ENCODE results near the gene POLR1E.

The POLR1E gene, protein sequence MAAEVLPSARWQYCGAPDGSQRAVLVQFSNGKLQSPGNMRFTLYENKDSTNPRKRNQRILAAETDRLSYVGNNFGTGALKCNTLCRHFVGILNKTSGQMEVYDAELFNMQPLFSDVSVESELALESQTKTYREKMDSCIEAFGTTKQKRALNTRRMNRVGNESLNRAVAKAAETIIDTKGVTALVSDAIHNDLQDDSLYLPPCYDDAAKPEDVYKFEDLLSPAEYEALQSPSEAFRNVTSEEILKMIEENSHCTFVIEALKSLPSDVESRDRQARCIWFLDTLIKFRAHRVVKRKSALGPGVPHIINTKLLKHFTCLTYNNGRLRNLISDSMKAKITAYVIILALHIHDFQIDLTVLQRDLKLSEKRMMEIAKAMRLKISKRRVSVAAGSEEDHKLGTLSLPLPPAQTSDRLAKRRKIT

DNA sequence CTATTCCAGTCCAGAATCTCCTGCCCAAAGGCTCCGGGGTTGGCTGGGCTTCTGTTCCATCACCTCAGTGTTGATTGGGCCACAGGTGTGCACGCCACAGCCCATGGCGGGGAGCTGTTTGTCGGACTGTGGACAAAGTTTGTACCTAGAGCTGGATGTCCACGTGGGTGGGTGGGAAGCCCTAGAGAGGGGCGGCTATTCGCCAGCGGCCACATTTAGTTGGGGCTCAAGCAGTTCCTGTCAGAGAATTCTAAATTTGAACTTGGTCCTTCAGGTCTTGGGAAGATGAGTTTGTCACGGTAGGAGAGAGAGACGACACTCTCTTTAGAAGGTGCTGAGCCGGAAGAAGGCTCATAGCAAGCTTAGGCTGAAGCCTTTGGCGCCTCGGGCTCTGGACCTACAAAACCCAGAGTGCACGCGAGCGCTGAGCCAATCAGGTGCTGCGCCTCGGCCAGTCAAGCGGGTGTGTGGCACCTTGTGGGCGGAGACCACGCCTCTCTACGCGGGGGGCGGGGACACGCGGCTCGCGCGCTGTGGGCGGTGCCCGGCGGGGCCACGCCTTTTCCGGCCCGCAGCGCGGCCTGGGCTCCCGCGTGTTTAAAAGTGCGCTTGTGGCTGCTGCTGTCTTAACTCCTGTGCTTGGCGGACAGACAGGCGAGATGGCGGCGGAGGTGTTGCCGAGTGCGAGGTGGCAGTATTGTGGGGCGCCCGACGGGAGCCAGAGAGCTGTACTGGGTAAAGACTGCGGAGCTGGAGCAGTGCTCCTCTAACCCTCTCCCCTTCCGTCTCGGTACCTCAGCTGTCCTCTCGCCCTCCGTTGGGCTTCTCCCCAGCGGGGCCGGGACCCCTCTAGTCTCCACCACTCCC, at the start of gene POLR1E:
POLR1E (plus strand) TSS at position 560 of the 867 bp plus-strand sequence; CDS start at position 660, 100 bp downstream.
- DNase-seq = peak; percentile 96

DNA sequence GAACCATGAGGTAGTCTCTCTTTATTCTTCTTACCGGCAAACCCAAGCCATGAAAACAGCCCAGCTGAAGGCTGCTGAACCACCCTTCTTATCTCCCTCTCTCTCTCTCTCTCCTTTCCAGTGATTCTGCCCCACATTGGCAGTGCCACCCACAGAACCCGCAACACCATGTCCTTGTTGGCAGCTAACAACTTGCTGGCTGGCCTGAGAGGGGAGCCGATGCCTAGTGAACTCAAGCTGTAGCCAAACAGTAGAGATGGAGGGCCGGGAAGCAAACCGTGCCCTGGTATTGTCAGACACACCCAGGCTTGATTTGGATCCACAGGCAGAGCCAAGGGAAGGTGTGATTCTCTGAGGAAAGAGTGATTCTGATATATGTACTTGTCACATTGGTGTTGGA, 49.2 kb upstream of the POLR1E start:
- DNase-seq = no peak

DNA sequence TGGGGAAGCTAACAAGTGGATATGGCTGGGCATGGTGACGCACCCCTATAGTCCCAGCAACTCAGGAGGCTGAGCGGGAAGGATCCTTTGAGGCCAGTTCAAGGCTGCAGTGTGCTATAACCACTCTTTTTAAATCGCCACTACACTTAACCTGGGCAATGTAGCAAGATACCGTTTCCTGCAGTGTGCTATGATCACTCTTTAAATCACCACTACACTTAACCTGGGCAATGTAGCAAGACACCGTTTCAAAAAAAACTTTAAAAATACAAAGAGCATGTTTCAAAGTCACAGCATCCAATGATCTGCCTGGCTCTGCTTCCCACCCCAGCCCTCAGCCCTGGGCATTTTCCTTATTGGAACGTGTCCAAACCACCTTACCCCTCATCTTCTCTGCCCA, 48.7 kb upstream of the POLR1E start:
- no peak for DNase-seq

DNA sequence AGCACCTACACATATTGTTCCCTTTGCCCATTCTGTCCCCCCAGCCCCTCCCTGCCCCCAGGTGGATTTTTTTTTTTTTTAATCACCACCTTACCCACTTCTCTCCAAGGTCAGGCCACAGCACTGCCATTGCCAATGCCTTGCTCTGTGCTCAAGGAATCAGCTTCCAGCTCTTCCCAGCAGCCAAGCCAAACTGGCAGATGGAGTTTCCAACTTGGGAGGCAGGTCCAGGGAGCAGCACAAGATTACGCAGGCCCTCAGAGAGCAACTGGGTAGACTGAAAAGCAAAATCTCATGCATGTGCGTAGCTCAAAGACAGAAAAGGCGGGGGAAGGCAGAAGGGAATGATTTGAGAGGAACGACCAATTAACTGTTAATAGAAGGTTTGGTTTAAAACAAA, 48.1 kb upstream of the POLR1E start:
- no peak for DNase-seq

DNA sequence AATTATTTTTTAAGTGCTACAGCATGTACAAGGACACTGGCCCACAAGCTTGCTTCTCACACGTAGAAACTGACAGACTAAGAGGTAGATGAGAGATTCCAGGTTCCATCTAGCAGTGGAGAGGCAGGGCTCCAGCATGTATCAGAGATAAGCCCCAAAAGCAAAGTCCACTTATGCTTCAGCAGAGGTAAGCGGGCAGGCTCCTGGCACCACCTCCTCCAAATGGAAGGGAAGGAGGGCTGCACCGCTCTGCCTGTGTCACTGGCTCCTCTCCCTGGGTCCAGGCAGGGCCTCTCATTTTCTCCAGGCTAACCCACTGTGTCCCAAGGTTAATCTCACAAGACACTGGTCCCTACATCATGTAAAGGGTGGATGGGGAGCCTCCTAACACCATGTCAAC, 47.4 kb upstream of the POLR1E start:
- no peak for DNase-seq

DNA sequence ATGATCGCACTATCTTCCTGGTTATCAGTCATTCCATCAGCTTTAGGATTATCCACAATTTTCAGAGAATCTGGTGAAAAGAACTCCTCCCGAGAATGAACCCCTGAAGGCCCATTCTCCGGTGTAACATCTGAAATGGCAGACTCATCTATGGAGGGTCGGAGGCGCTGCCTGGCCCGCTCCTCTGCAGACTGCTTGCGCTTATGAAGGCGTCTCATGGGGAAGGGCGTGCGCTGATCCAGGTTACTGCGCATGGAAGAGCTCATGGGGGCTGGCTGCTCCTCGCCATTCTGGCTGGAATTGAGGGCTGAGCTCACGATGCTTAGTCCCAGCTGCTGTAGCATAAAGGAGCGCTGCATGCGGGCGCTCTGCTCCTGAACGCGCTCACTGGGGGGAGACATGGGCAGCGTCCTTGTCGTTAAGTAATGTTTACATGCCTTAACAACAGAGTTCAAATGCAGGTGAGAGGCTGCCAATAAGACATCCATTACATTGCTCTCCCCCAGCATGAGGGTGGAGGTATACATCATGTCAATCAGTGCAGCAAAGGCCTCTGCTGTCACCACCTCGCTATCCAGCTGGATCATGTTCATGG, 43.9 kb upstream of the POLR1E start:
- DNase-seq = no peak

DNA sequence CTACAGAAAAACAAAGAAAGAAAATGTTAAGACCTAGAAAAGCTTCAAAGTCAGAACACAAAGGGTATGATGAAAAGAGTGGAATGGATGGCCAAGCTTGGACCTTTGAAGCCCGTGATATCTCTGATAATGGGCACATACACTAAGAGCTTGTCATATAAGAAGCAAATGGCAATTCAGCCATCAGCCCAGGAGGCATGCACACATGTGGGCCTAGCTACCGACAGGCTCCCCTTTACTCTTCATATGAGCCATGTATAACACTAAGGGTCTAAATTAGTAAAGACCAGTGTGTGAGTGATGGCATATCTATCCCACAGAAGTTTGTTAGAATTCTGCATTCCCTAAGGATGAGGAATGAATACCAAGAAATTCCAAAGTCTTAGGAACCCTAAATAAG, 43.2 kb upstream of the POLR1E start:
- DNase-seq = no peak

DNA sequence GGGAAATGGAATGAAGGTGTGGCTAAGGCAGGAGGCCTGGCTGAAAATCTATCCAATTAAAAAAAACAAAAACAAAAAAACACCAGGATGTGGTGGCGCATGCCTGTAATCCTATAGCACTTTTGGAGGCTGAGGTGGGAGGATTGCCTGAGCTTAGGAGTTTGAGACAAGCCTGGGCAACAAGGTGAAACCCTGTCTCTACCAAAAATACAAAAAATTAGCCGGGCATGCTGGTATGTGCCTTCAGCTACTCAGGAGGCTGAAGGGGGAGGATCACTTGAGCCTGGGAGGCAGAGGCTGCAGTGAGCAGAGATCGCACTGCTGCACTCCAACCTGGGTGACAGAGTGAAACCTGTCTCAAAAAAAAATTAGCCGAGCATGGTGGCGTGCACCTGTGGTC, 42.2 kb upstream of the POLR1E start:
- DNase-seq = no peak

DNA sequence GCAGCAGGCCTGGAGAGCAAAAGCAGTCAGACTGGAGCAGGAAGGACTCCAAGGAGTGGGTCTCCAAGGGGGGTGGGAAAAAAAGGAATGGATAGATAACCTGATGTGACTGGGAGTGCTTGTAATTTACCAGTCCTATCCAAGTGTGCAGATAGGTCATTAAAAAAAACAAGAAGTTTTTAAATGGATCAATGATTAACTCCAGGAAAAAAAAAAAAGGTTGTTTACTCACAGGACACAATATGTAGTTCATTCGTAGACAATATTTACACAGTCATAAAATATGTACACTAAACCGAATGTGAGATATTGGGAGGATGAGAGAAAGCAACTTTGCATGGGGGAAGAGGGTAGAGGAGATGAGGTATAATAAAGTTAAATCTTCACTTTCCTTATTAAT, 40.9 kb upstream of the POLR1E start:
- DNase-seq = no peak

DNA sequence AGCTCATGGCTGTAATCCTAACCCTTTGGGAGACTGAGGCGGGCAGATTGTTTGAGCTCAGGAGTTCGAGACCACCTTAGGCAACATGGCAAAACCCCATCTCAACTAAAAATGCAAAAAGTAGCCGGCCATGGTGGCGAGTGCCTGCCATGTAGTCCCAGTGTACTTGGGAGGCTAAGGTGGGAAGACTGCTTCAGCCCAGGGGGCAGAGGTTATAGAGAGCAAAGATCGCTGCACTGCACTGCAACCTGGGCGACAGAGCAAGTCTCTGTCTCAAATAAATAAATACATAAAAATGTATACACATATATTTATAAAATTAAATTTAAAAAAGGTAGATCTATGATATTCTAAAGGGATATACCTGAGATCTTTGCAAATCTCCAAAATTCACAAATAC, 39.9 kb upstream of the POLR1E start:
- DNase-seq = no peak

DNA sequence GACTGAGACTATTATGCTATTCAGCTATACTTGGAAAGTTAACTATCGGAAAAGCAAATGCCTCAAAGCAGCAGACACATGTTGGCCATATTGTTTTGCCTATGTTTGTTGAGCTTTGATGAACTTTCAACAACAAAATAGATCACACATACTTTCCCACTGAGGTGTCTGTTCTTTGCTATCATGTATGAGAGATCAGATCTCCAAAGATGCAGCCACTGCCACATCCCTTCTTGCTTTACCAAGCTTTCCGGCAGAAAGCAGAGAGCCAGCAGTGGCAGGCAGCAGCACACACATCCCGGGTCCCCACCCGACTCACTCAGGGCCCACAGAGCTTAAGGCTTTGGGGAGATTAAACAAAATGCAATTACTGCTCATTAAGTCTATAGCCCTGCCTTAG, 39.3 kb upstream of the POLR1E start:
- DNase-seq = no peak

DNA sequence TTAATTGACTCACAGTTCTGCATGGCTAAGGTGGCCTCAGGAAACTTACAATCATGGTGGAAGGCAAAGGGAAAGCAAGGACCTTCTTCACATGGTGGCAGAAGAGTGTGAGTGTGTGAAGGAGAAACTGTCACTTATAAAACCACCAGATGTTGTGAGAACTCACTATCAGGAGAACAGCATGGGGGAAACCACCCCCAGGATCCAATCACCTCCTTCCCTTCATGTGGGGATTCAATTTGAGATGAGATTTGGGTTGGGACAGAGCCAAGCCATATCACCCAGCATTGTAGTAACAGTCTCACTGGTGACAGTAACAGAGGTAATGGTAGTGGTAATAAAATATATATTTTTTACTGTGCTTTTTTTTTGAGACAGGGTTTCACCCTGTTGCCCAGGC, 38.6 kb upstream of the POLR1E start:
- no peak for DNase-seq

DNA sequence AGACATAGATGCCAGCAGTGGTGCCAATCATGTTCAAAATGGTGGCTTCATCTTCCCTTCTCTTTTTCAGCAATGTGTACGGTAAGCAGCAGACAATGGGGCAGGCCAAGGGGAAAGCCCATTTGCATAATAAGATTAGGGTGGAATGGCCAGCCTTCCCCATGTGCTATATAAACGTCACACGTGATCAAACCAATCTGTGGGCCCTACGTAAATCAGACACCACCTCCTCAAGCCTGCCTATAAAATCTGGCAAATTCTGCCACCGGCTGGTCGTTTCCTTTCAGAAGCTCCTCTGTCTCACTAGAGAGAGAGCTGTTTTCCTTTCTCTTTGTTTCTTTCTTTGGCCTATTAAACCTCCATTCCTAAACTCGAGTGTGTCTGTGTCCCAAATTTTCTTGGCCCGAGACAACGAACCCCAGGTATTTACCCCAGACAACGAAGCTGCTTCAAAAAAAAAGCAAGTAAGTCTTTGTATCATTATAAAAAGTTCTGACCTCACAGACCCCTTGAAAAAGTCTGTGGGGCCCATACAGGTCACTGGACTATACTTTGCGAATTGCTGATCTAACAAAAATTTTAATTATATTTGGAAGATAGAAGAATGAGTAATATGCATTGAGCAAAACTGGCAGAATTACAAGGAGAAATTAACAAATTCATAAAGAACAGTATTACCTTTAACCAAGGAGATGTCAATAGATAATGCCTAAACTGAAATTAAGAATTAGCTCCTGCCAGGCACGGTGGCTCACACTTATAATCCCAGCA, 35.7 kb upstream of the POLR1E start:
- DNase-seq = no peak

DNA sequence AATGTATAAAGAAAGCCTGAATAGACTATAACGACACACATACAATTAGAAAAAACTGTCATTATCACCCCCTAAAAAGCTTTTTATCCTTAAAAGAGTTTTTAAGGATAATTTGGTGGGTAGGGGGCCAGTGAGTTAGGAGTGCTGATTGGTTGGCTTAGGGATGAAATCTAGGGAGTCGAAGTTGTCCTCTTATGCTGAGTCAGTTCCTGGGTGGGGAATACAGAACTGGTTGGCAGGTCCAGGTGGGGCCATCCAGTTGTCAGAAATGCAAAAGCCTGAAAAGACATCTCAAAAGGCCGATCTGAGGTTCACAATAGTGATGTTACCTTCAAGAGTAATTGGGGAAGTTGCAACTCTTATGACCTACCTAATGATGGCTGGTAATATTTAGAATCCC, 34.1 kb upstream of the POLR1E start:
- no peak for DNase-seq

DNA sequence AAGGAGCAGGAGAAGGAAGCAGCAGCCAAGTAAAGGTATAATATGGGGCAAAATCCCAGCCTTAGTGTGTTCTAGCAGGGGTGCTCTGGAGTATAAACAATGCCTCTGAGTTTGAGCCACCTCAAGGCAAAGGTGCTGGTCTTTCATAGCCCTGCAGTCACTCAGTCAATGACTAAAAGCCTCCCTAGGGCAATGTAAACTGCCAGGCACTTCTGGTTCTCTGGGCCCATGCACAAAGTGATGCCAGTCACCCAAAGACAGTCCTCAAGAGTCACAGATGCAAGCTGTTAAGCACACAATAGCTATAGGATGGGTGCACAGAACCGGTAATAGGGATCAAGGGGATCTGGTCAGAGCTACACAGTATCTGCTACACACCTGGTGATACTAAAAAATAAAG, 33.1 kb upstream of the POLR1E start:
- no peak for DNase-seq

DNA sequence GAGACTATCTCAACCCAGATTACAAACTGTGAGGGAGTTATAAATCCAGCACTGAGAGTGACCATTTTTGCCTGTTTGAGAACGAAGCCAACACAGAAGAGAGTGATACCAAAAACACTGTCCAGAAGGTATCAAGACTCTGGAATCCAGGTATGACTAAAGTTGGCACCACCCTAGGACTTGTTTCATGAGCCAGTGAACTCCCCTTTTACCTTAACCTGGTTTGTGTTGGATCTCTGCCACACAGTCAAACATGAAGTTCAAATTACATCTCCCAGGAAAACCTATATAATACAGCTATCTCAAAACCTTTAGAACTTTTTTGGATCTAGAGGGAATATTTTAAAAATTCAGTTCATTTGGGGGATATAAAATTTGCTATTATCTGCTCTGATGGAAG, 31.9 kb upstream of the POLR1E start:
- no peak for DNase-seq

DNA sequence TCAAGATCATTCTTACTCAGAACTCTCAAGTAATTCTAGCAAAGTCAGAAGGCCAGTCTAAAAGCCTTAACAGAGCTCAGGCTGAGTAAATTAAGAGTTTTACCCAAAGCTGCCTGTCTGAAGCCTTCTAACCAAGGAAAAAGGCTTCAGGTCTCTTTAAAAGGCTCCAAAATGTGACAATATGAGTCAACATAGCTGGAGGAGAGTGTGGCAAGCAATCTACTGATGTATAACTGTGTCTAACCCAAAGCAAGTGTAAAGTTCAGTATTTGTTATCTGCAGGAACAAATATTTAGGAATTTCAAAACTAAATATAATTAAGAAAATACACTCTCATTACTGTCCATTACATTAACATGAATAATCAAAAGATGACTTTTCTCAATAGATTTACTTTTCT, 31.5 kb upstream of the POLR1E start:
- no peak for DNase-seq

DNA sequence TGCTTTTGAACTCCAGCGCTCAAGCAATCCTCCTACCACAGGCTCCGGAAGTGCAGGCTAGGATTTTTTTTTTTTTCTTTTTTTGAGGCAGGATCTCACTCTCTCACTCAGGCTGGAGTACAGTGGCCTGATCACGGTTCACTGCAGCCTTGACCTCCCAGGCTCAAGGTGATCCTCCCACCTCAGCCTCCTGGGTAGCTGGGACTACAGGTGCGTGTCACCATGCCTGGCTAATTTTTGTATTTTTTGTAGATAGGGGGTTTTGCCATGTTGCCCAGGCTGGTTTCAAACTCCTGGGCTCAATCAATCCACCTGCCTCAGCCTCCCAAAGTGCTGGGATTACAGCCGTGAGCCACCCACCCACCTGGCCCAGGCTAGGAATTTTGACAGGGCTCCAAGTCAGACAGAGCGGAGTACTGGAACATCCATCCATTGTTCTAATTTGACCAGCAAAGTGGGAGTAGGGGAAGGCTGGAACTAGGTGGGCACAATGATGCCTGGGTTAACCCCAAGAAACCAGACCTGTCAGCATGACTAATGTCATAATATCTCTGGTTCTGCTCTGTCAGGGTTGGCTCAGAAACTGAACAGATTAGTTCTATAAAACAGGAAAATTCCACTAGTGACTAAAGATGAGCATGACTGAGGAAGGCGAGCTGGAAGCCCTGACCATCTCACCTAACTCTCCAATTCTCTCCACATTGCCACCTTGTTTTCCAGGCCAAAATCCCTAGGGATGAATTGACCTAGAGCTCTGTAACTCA, 29.7 kb upstream of the POLR1E start:
- no peak for DNase-seq

DNA sequence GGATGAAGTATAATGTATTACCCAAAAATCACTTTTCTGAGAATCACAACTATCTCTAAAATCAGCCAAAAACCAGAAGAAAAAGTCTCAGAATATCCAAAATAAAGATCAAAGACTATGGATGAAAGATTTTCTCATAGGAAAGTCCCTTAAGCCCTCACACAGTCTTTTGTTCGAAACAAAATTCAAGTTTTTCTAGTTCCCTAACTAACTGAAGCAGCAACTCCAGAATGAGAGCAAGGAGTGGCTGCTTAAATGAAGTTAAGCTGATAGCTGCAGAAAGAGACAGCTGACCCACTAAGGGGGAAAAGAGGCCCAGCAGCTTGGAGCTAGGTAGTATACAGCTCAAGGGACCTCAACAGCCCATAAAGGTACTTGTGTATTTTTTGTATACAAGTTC, 28.9 kb upstream of the POLR1E start:
- no peak for DNase-seq

DNA sequence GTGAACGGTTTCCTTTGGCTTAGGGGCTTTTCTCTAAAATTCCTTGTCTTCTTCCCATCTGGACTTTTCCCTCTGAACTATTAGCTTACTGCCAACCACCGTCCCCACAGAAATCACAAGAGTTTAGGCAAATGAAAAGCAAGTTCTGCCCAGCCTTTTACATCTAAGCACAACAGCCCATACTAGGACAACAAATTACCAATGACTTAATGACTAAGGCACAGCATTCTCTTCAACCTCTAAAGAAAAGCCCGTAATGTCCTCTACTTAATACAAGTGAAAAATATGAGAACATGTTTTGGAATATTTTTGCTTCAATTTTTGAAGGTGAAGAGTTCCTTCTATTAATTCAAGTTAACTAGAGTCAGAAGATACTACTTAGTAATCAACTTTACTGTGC, 21.7 kb upstream of the POLR1E start:
- no peak for DNase-seq

DNA sequence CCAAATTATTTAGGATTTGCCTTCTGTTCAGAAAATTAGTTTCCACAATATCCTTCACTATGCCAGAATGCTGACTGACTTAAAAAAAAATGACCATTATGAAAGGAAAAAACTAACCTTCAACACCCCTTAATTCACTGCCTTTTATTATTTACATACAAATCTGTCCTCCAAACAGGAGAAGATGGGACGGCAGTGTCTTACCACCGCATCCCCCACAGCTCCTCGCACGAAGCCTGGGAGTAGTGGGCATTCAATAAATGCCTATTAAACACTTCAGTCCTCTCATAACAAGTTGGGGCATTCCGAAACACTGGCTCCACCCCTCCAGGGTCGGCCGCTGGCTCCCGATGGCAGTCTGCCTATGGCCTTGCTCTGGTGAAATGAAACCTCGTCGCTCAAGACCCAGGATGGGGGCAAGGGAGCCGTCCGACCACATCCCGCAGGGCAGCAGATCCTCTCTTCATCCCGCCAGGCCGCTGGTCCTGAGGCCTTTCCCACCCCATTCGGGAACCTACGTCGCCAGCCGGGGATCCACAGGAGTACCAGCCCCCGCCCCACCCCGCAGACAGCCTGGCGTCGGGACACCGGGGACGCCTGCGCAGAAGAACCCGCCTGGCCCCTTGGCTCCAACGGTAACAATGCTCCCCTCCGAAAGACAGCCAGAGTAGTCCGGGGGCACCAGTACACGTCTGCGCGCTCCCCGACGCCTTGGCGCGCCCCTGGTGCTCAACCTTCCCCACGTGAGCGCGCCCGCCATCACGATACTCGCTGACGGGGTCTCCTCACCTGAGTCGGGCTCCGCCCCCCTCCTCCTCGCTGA, 21.1 kb upstream of the POLR1E start:
- peak; percentile 88 for DNase-seq
